Measurements from ENCODE around the gene PFN1.

The PFN1 gene

DNA sequence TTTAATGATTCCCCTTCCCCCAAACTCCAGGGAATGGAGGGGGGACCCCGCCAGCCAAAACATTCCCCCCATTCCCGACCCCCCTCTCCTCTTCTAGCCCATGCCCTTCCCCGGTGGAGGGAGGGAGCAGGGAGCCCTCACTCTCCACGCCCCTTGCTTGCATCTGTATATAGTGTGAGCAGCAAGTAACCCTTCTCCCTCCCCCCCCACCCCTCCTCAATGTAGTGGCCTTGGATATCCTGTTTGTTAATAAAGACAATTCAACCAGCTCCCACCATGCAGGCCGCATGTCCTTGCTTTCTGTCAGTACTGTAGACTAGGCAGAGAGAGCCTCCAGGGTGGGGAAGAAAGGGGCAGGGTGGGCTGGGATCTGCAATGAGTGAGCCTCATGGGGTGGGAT is 50.5 kb downstream of the PFN1 start:
- in situ Hi-C loops (cut with MboI; ENCODE audit: low sequenced_read_pairs) = no loop called here

DNA sequence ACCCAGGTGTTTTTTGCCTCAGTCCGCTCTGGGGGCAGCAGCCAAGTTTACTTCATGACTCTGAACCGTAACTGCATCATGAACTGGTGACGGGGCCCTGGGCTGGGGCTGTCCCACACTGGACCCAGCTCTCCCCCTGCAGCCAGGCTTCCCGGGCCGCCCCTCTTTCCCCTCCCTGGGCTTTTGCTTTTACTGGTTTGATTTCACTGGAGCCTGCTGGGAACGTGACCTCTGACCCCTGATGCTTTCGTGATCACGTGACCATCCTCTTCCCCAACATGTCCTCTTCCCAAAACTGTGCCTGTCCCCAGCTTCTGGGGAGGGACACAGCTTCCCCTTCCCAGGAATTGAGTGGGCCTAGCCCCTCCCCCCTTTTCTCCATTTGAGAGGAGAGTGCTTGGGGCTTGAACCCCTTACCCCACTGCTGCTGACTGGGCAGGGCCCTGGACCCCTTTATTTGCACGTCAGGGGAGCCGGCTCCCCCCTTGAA is 51.1 kb downstream of the PFN1 start:
- in situ Hi-C loops (cut with MboI; ENCODE audit: low sequenced_read_pairs) = no loop called here

DNA sequence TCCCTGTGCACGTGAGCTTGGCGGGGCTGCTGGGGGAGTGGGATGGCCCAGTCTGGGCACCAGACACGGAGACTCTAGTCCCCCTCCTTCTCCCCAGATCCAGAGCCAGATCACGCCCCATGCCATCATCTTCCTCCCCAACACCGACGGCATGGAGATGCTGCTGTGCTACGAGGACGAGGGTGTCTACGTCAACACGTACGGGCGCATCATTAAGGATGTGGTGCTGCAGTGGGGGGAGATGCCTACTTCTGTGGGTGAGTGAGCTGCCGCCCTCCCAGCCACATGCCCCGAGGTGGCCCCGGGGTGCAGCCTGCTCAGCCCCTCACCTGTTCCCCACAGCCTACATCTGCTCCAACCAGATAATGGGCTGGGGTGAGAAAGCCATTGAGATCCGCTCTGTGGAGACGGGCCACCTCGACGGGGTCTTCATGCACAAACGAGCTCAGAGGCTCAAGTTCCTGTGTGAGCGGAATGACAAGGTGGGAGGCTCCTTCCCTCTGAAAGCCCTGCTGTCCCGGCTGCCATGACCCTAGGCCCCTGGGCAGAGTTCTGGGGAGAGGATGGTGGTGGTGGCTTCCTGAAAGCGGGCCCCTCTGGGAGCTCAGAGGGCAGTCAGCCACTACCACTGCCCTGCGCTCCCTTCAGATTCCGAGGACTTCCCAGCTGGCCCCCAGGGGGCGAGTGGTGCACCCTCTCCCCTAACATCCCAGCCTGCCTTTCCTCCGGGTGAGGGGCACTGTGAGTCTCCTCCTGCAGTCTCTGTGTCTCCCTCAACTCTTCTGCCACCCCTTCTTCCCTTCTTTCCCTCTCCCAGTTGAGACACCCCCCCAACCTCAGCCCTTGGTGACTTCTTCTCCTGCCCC is 51.8 kb downstream of the PFN1 start:
- in situ Hi-C loops (cut with MboI; ENCODE audit: low sequenced_read_pairs) = no loop called here

DNA sequence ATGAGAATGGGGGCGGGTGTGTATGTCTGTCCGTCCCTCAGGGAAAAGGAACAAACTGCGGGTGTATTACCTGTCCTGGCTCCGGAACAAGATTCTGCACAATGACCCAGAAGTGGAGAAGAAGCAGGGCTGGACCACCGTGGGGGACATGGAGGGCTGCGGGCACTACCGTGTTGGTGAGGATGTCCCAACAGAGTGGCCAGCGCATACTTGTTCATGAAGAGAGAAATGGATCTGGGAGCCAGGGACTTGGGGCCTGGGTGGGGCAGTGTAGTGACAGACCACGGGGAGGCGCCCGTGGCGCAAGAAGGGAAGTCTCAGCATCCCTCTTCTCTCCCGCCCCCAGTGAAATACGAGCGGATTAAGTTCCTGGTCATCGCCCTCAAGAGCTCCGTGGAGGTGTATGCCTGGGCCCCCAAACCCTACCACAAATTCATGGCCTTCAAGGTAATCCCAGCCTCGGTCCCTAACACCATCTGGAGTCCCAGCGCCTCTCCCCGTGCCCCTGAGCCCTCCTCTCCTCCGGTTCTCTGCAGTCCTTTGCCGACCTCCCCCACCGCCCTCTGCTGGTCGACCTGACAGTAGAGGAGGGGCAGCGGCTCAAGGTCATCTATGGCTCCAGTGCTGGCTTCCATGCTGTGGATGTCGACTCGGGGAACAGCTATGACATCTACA is 52.5 kb downstream of the PFN1 start:
- in situ Hi-C loops (cut with MboI; ENCODE audit: low sequenced_read_pairs) = no loop called here

All from HL-60/S4 (cell line).